ENCODE data around the gene C3orf18.
A peak's percentile ranks its signal among the peaks of the same experiment; 100 is the strongest.

The C3orf18 gene

DNA sequence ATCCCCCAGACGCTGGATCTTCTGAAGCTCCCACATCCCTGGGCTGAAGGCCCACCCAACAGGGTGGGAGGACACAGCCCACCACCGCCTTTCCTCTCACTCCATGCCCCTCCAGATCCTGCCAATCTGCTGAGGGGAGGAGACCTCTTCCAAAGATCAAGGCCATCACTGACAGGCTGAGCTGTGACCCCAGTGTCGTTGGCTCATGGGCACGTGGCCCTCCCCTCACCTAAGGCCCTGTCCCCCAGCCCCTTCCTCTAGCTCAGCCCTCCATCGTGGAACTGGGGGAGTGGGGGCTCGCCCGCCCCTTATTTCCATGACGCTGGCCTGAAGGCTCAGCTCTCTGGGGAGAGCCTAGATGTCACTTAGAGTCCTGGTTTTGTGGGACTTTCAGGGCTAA, 10.4 kb downstream of the C3orf18 start:
- no peak overlapping the region for H3K9ac ChIP-seq (ENCODE audit: insufficient read length, low read depth)
- H3K9me3 ChIP-seq (ENCODE audit: insufficient read depth, low read length) = no peaks in the 10 kb centered on the region
- no peak overlapping the region for H3K4me3 ChIP-seq (ENCODE audit: insufficient read length, low read depth)
- TF ChIP-seq YY1 (IDR thresholded peaks at IDR 0.05; ENCODE audit: insufficient read depth, insufficient read length) = no peak
- no peak for TF ChIP-seq SUZ12 (IDR thresholded peaks at IDR 0.05; ENCODE audit: extremely low read depth, insufficient read depth, insufficient read length)
- no peak for TF ChIP-seq ZNF274 (IDR thresholded peaks at IDR 0.05; ENCODE audit: low read depth, low read length)
- peaks cover 10% of the 10 kb centered on the region for H3K4me1 ChIP-seq (ENCODE audit: insufficient read depth, insufficient read length)
- no peaks in the 10 kb centered on the region for H3K36me3 ChIP-seq (ENCODE audit: insufficient read depth, insufficient read length, low read length)
- no peak for DNase-seq (ENCODE audit: low read depth, low spot score)
- peaks cover 4% of the 10 kb centered on the region for H3K27me3 ChIP-seq (ENCODE audit: insufficient read depth, insufficient read length)

DNA sequence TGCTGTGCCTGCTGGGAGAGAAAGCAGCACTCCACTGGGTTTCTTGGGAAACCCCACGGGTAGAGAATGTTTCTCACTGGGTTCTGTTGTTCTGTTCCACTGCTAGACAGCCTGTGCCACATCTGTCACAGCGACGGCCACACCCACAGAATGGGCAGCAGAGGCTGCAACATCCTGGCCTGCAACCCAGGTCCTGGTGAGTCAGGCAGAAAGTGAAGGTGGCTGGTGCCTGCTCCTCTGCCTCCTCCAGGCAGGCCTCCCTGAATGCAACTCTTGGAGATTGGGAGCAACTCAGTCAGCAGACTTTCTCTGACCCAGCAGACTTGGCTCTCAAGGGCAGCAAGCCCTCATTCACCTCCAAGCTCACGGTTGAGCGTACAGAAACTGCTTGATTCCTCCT, 13.0 kb downstream of the C3orf18 start:
- H3K4me3 ChIP-seq (ENCODE audit: insufficient read length, low read depth) = no peak overlapping the region
- DNase-seq (ENCODE audit: low read depth, low spot score) = no peak
- peaks cover 4% of the 10 kb centered on the region for H3K27me3 ChIP-seq (ENCODE audit: insufficient read depth, insufficient read length)
- no peaks in the 10 kb centered on the region for H3K36me3 ChIP-seq (ENCODE audit: insufficient read depth, insufficient read length, low read length)
- TF ChIP-seq ZNF274 (IDR thresholded peaks at IDR 0.05; ENCODE audit: low read depth, low read length) = no peak
- TF ChIP-seq YY1 (IDR thresholded peaks at IDR 0.05; ENCODE audit: insufficient read depth, insufficient read length) = no peak
- no peak for TF ChIP-seq SUZ12 (IDR thresholded peaks at IDR 0.05; ENCODE audit: extremely low read depth, insufficient read depth, insufficient read length)
- peaks cover 21% of the 10 kb centered on the region for H3K4me1 ChIP-seq (ENCODE audit: insufficient read depth, insufficient read length)
- no peak overlapping the region for H3K9ac ChIP-seq (ENCODE audit: insufficient read length, low read depth)
- H3K9me3 ChIP-seq (ENCODE audit: insufficient read depth, low read length) = no peaks in the 10 kb centered on the region

DNA sequence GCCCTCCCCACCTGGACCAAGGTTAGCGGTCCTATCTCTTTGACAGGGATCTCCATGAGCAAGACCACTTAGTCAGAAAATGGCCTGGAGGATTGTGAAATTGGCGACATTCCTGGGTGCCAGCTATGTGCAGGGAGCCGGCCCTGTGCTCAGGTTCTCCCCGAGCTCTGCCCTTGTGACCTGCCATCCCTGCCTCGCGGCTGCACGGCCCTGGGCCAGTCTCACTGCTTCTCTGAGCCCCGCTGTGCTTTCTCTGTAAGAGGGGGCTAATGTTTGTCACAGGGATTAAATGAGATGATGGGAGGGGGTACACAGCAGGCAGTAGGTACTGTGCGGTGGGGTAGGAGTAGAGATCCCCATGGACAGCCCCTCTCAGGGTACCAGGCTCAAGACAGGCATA, 14.9 kb downstream of the C3orf18 start:
- TF ChIP-seq SUZ12 (IDR thresholded peaks at IDR 0.05; ENCODE audit: extremely low read depth, insufficient read depth, insufficient read length) = no peak
- no peak for TF ChIP-seq YY1 (IDR thresholded peaks at IDR 0.05; ENCODE audit: insufficient read depth, insufficient read length)
- no peak for TF ChIP-seq ZNF274 (IDR thresholded peaks at IDR 0.05; ENCODE audit: low read depth, low read length)
- Histone ChIP-seq H3K4me1 (ENCODE audit: insufficient read depth, insufficient read length) (peaks cover 27% of the 10 kb centered on the region), H3K36me3 (ENCODE audit: insufficient read depth, insufficient read length, low read length) (no peaks in the 10 kb centered on the region), H3K9me3 (ENCODE audit: insufficient read depth, low read length) (no peaks in the 10 kb centered on the region), H3K9ac (ENCODE audit: insufficient read length, low read depth) (no peak overlapping the region), H3K4me3 (ENCODE audit: insufficient read length, low read depth) (no peak overlapping the region), H3K27me3 (ENCODE audit: insufficient read depth, insufficient read length) (peaks cover 4% of the 10 kb centered on the region)
- no peak for DNase-seq (ENCODE audit: low read depth, low spot score)

DNA sequence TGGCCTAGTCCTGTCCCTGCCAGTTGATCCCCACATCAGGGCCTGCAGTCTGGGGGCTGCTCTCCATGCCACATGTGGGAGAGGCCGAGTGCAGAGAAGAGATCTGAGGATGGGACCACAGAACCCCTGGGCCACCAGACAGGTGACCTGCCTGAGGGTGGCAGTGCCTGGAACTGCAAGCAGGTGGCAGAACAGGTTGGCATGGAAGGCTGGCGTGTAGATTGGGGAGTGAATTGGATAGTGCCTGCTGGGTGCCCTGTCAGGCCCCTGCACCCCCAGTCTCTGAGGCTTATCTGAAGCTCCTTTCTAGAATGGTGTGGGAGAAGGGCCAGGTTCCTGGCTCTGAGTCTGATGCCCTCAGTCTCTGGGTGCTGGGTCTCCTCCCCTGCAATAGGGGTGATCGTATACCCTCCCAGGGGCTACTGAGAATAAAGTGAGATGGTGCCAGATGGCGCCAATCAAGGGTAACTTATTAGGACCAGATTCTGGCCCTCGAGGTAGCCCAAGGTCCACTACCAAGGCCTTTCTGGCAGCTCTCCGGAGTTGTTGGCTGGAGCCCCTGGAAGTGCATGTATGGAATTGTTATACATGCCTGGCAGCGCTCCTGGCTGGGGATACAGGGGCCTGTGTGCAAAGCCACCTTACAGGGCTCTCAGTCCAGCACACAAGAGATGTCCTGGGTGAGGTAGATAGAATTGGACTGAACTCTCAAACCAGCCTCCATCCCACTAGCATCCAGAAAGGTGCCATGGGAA, 15.7 kb downstream of the C3orf18 start:
- DNase-seq (ENCODE audit: low read depth, low spot score) = no peak
- Histone ChIP-seq H3K4me3 (ENCODE audit: insufficient read length, low read depth) (no peak overlapping the region), H3K9ac (ENCODE audit: insufficient read length, low read depth) (peak overlapping the region; percentile 47), H3K36me3 (ENCODE audit: insufficient read depth, insufficient read length, low read length) (no peaks in the 10 kb centered on the region), H3K9me3 (ENCODE audit: insufficient read depth, low read length) (no peaks in the 10 kb centered on the region), H3K27me3 (ENCODE audit: insufficient read depth, insufficient read length) (peaks cover 4% of the 10 kb centered on the region), H3K4me1 (ENCODE audit: insufficient read depth, insufficient read length) (peaks cover 32% of the 10 kb centered on the region)
- no peak for TF ChIP-seq SUZ12 (IDR thresholded peaks at IDR 0.05; ENCODE audit: extremely low read depth, insufficient read depth, insufficient read length)
- no peak for TF ChIP-seq ZNF274 (IDR thresholded peaks at IDR 0.05; ENCODE audit: low read depth, low read length)
- no peak for TF ChIP-seq YY1 (IDR thresholded peaks at IDR 0.05; ENCODE audit: insufficient read depth, insufficient read length)

DNA sequence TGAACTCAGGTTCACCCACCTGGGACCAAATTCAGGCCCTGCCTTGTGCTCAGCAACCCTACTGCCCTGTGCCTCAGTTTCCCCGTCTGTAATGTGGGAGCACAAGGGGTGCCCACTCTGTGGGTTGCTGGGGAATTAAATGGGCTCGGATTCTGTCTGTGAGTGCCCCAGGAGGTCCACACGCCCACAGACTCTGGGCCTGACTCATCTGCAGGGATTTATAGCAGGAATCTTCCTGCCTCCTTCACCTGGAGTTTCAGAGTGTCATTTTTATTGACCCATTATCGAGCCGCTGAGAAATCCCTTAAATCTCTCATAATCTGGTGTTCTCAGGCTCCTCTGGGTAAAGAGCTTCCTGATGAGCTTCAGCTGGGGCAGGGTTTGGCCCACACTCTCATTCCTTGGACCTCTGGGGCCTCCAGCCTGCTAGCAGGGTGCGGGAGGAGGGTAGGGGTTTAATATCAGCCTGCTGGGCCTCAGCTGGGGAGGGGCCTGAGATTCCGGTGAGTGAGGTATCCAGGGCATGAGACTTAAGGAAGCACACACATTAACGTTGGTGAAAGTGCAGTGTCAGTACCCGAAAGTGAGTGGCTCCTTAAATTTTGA, 16.4 kb downstream of the C3orf18 start:
- Histone ChIP-seq H3K4me1 (ENCODE audit: insufficient read depth, insufficient read length) (peaks cover 34% of the 10 kb centered on the region), H3K9me3 (ENCODE audit: insufficient read depth, low read length) (no peaks in the 10 kb centered on the region), H3K27me3 (ENCODE audit: insufficient read depth, insufficient read length) (peaks cover 4% of the 10 kb centered on the region), H3K4me3 (ENCODE audit: insufficient read length, low read depth) (no peak overlapping the region), H3K36me3 (ENCODE audit: insufficient read depth, insufficient read length, low read length) (no peaks in the 10 kb centered on the region), H3K9ac (ENCODE audit: insufficient read length, low read depth) (peak overlapping the region; percentile 47)
- no peak for DNase-seq (ENCODE audit: low read depth, low spot score)
- TF ChIP-seq ZNF274 (IDR thresholded peaks at IDR 0.05; ENCODE audit: low read depth, low read length) = no peak
- TF ChIP-seq SUZ12 (IDR thresholded peaks at IDR 0.05; ENCODE audit: extremely low read depth, insufficient read depth, insufficient read length) = no peak
- TF ChIP-seq YY1 (IDR thresholded peaks at IDR 0.05; ENCODE audit: insufficient read depth, insufficient read length) = no peak

DNA sequence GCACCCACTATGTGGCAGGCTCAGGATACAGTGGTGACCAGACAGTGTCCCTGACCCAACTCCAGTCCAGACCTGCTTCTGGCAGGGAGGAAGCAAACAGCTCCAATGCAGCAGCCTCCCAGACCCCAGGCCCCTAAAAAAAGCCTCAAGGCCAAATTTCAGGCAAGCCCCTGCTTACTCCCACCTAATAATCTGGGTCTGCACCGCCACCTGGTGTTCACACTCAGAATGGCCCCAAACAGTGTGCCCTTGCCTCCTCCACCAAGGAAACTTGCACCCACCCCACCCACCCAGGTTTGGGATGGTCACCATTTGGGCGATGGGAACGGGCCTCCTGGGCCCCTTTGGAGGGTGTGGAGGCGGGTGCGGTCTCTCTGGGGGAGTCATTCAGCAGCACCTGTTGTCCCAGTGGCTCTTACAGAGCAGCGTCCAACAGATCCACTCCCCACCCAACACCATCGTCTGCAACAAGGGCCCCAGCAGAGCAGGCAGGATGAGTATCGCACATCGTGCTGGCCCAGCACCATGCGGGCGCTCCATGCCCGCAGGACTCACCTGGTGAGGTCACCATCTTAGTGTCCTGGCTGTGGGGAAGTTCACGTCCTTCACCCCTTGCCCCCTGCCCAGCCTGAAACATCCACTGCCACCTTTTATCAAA, 17.3 kb downstream of the C3orf18 start:
- peaks cover 38% of the 10 kb centered on the region for H3K4me1 ChIP-seq (ENCODE audit: insufficient read depth, insufficient read length)
- H3K9ac ChIP-seq (ENCODE audit: insufficient read length, low read depth) = peak overlapping the region; percentile 45
- H3K27me3 ChIP-seq (ENCODE audit: insufficient read depth, insufficient read length) = peaks cover 4% of the 10 kb centered on the region
- no peak for DNase-seq (ENCODE audit: low read depth, low spot score)
- no peaks in the 10 kb centered on the region for H3K9me3 ChIP-seq (ENCODE audit: insufficient read depth, low read length)
- no peaks in the 10 kb centered on the region for H3K36me3 ChIP-seq (ENCODE audit: insufficient read depth, insufficient read length, low read length)
- no peak overlapping the region for H3K4me3 ChIP-seq (ENCODE audit: insufficient read length, low read depth)
- TF ChIP-seq YY1 (IDR thresholded peaks at IDR 0.05; ENCODE audit: insufficient read depth, insufficient read length) = no peak
- no peak for TF ChIP-seq ZNF274 (IDR thresholded peaks at IDR 0.05; ENCODE audit: low read depth, low read length)
- no peak for TF ChIP-seq SUZ12 (IDR thresholded peaks at IDR 0.05; ENCODE audit: extremely low read depth, insufficient read depth, insufficient read length)

DNA sequence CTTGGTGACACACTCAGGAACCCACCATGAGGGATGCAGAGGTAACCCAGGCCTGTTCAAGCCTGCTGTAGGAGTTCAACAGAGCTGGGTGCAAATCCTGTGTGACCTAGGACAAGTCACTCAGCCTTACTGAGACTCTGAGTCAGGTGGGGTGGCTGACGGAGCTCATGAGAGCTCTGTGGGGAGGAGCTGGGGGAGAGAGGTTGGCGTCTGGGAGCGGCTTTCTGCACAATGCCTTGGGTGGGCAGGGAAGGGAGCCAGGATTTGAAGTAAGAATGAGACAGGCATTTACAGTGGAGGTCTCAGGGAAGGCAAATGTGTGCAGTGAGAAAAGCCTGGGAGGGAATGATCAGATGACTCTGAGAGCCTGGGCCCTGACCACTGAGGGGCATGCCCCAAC, 18.3 kb downstream of the C3orf18 start:
- TF ChIP-seq SUZ12 (IDR thresholded peaks at IDR 0.05; ENCODE audit: extremely low read depth, insufficient read depth, insufficient read length) (no peak), ZNF274 (IDR thresholded peaks at IDR 0.05; ENCODE audit: low read depth, low read length) (no peak), YY1 (IDR thresholded peaks at IDR 0.05; ENCODE audit: insufficient read depth, insufficient read length) (no peak)
- H3K4me3 ChIP-seq (ENCODE audit: insufficient read length, low read depth) = no peak overlapping the region
- H3K9ac ChIP-seq (ENCODE audit: insufficient read length, low read depth) = peak overlapping the region; percentile 42
- DNase-seq (ENCODE audit: low read depth, low spot score) = no peak
- no peaks in the 10 kb centered on the region for H3K9me3 ChIP-seq (ENCODE audit: insufficient read depth, low read length)
- no peaks in the 10 kb centered on the region for H3K36me3 ChIP-seq (ENCODE audit: insufficient read depth, insufficient read length, low read length)
- peaks cover 4% of the 10 kb centered on the region for H3K27me3 ChIP-seq (ENCODE audit: insufficient read depth, insufficient read length)
- H3K4me1 ChIP-seq (ENCODE audit: insufficient read depth, insufficient read length) = peaks cover 34% of the 10 kb centered on the region

Data from NT2/D1 (cell line).